Esophagus squamous epithelium (tissue), 5 donors: ENCODE measurements around the gene ITGA6. TPM values are rescaled to one million over a fixed set of nuclear protein-coding genes. Genes with fewer than 3 reads are reported as not detected.
A peak's percentile ranks its signal among the peaks of the same experiment; 100 is the strongest.

Source experiments
- DNase-seq: peaks from one replicate; lab custom pipeline; 2025; lab: John Stamatoyannopoulos, UW
- H3K27ac ChIP-seq, 4 donors: fragments of 200-600 bp; sonication (generic); one replicate each; pipeline ENCODE4 v1.5.1; 2016 to 2019; ENCODE audit warnings: mild to moderate bottlenecking in 1 of 4
- H3K27me3 ChIP-seq, 4 donors: fragments of 200-600 bp; sonication (generic); 1 replicate in 3 of 4; 2 replicates in 1 of 4; pipeline versions ENCODE4 v1.5.1 to v1.6.0; 2017 to 2021; ENCODE audit warnings: antibody characterized with exemption in 1 of 4
- H3K36me3 ChIP-seq, 3 donors: fragments of 200-600 bp; sonication (generic); one replicate each; pipeline ENCODE4 v1.5.1; 2016 to 2019
- H3K4me1 ChIP-seq, 3 donors: fragments of 200-600 bp; sonication (generic); one replicate each; pipeline ENCODE4 v1.5.1; 2017 to 2019
- H3K4me3 ChIP-seq, 4 donors: fragments of 200-600 bp; sonication (generic); 1 replicate in 3 of 4; 2 replicates in 1 of 4; pipeline ENCODE4 v1.5.1; 2016 to 2019; ENCODE audit warnings: mild to moderate bottlenecking in 2 of 4, moderate library complexity in 1 of 4
- H3K9me3 ChIP-seq, 3 donors: fragments of 200-600 bp; sonication (generic); one replicate each; pipeline ENCODE4 v1.5.1; 2016 to 2019
- POLR2A ChIP-seq, 4 donors: fragments of 450-650 bp; IDR thresholded peaks; one replicate each; pipeline ENCODE4 v1.6.1; 2017; ENCODE audit warnings: antibody characterized with exemption in 4 of 4, mild to moderate bottlenecking in 4 of 4, moderate library complexity in 3 of 4
- WGBS, 2 donors: methylation state at CpG; one replicate each; pipeline ENCODE4 v1.1.5; 2018; 5-methylcytosine and 5-hydroxymethylcytosine counted together
- intact Hi-C: fragments of 100-400 bp; cut with DNase I; formaldehyde crosslinking; loops from one replicate; pipeline ENCODE4 v1.15.0; 2022
- total RNA-seq, 4 donors: library from RNA; depleted of rRNA; stranded (reverse); fragments of >200 nt; gene quantifications; one replicate each; pipeline ENCODE4 v1.1.0, GENCODE V29; 2016
- TF ChIP-seq, protein P1 (sequence below), 6 experiments: fragments of 450-650 bp in 4 of 6; fragments of 200-600 bp in 2 of 6; sonication (generic) in 2 of 6; IDR thresholded peaks; one replicate each; pipeline ENCODE4 v1.5.1; 2016 to 2019; ENCODE audit warnings: antibody characterized with exemption in 6 of 6, mild to moderate bottlenecking in 4 of 6, moderate library complexity in 4 of 6
- donor health status: DM: yes; HTN: yes; CAD: no.

Gene ITGA6
- total RNA-seq, 4 donors from 2014 or later = 60.0 to 164 (median 105) TPM

DNA sequence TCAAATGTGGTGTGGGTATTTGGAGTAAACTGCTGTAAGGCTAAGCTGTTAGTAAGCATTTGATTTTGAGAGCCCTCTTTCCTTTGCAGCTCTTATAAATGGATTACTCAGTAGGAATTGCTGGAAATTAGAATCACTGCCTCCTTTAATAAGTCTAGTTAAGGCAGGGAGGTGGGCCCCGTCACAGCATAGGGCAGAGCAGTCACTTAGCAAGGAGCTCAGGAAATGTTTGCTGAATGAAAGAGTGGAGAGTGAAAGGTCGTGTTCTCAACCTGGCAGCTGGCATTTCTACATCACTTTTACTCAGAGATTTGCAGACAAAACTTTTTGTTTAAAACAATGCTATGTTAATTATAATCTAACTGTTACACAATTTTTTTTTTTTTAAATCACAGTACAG lies 25.5 kb downstream of the ITGA6 start:
- no peak overlapping the region for H3K27ac ChIP-seq
- TF ChIP-seq, protein P1, sequence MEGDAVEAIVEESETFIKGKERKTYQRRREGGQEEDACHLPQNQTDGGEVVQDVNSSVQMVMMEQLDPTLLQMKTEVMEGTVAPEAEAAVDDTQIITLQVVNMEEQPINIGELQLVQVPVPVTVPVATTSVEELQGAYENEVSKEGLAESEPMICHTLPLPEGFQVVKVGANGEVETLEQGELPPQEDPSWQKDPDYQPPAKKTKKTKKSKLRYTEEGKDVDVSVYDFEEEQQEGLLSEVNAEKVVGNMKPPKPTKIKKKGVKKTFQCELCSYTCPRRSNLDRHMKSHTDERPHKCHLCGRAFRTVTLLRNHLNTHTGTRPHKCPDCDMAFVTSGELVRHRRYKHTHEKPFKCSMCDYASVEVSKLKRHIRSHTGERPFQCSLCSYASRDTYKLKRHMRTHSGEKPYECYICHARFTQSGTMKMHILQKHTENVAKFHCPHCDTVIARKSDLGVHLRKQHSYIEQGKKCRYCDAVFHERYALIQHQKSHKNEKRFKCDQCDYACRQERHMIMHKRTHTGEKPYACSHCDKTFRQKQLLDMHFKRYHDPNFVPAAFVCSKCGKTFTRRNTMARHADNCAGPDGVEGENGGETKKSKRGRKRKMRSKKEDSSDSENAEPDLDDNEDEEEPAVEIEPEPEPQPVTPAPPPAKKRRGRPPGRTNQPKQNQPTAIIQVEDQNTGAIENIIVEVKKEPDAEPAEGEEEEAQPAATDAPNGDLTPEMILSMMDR (IDR thresholded peaks at IDR 0.05) = no peak
- WGBS, 2 donors = 63 to 71% methylated on average over 2 of the region's 2 CpGs

DNA sequence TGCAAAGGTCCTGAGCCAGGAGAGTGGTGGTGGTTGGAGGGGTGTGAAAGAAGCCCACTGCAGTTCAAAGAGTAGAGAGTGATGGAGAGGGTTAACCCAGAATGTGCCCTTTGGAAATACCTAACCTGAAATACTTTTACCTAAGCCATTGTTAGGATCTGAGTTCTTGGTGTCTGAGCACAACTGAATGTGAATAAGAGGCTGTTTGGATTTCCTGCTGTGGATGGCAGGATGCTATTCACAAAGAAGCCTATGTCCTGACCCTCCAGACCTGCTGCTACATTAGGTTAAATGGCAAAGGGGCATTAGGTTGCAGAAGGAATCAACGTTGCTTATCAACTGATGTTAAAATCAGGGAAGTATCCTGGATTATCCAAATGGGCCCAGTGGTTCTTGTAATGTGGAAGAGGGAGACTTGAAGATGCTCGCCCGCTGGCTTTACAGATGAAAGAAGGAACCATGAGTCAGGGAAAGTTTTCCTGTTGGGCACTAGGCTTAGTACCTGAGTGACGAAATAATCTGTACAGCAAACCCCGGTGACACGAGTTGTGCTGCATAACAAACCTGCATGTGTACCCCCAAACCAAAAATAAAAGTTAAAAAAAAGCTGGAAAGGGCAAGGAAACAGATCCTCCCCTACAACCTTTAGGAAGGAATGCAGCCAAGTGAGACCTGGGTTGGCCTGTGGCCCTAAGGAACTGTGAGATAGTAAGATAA lies 27.2 kb downstream of the ITGA6 start:
- intact Hi-C loops = no loop called here
- peak overlapping the region in 1 of 4 donors; percentile 29 for H3K27ac ChIP-seq
- H3K4me1 ChIP-seq = peaks cover 0 to 62% (median 3%) of the 10 kb centered on the region in 3 donors
- H3K36me3 ChIP-seq = no peaks in the 10 kb centered on the region
- no peak overlapping the region for H3K4me3 ChIP-seq
- H3K27me3 ChIP-seq = peaks cover 0 to 8% (median 0%) of the 10 kb centered on the region in 4 donors
- no peak for TF ChIP-seq POLR2A (IDR thresholded peaks at IDR 0.05)
- TF ChIP-seq, protein P1 (IDR thresholded peaks at IDR 0.05) = no peak
- 37 to 45% methylated on average over 6 of the region's 6 CpGs for WGBS, 2 donors
- H3K9me3 ChIP-seq = no peaks in the 10 kb centered on the region
- DNase-seq = no peak

More for the DNA sequence above, 25.5 kb downstream of the ITGA6 start:
- Histone ChIP-seq H3K4me1 (peaks cover 3 to 62% (median 14%) of the 10 kb centered on the region in 3 donors), H3K36me3 (no peaks in the 10 kb centered on the region), H3K4me3 (no peak overlapping the region), H3K27me3 (peaks cover 0 to 1% (median 0%) of the 10 kb centered on the region in 4 donors), H3K9me3 (no peaks in the 10 kb centered on the region)
- no peak for DNase-seq
- intact Hi-C loops = no loop called here

DNA sequence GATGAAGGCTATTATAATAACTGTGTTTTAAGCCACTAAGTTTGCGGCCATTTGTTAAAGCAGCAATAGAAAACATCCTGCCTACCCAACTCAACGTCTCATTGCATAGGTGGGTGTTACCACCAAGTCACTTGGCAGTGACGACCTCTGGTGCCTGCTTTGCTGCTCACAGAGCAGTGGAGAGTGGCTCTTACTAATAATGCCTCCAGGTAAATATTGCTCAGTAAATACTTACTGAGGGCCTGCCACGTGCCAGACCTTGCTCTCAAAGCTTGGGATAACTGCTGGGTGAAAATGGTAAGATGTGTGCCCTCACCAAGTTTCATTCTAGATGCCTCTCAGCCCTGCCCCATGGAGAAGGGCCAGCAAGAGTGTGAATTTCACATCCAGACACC lies 27.7 kb downstream of the ITGA6 start:
- intact Hi-C loops = no loop called here
- Histone ChIP-seq H3K4me1 (peaks cover 0 to 62% (median 7%) of the 10 kb centered on the region in 3 donors), H3K36me3 (no peaks in the 10 kb centered on the region), H3K9me3 (no peaks in the 10 kb centered on the region), H3K27me3 (peaks cover 0 to 8% (median 0%) of the 10 kb centered on the region in 4 donors), H3K27ac (peak overlapping the region in 1 of 4 donors; percentile 29), H3K4me3 (no peak overlapping the region)
- no peak for TF ChIP-seq POLR2A (IDR thresholded peaks at IDR 0.05)
- TF ChIP-seq, protein P1 (IDR thresholded peaks at IDR 0.05) = no peak
- 21 to 27% methylated on average over 3 to 4 of the region's 4 CpGs for WGBS, 2 donors
- DNase-seq = no peak

DNA sequence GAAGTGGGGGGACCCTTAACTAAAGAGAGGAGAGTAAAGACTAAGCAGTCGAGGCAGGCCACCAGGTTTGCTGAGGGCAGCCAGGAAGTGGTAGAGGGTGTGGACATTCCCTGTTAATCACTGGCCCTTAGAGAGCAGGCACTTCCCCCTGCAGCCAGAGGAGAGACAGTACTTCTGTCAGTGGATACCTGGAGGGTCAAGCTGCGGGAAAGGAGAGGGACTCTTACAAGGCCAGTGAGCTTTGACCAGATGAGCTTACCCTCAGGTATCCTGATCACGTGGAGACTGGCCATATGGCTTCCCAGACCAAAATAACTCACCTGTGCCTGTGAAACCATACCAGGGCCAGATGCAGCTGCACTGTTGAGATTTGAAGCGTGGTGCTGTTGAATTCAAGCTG lies 28.6 kb downstream of the ITGA6 start:
- H3K4me1 ChIP-seq = peaks cover 6 to 66% (median 7%) of the 10 kb centered on the region in 3 donors
- DNase-seq = no peak
- WGBS, 2 donors = 44 to 70% methylated on average over 3 of the region's 4 CpGs
- H3K4me3 ChIP-seq = no peak overlapping the region
- H3K27ac ChIP-seq = no peak overlapping the region
- intact Hi-C loops = no loop called here
- TF ChIP-seq POLR2A (IDR thresholded peaks at IDR 0.05) = no peak
- TF ChIP-seq, protein P1 (IDR thresholded peaks at IDR 0.05) = peak in 1 of 6 experiments; percentile 12
- H3K9me3 ChIP-seq = no peaks in the 10 kb centered on the region
- peaks cover 0 to 8% (median 0%) of the 10 kb centered on the region in 4 donors for H3K27me3 ChIP-seq
- no peaks in the 10 kb centered on the region for H3K36me3 ChIP-seq

DNA sequence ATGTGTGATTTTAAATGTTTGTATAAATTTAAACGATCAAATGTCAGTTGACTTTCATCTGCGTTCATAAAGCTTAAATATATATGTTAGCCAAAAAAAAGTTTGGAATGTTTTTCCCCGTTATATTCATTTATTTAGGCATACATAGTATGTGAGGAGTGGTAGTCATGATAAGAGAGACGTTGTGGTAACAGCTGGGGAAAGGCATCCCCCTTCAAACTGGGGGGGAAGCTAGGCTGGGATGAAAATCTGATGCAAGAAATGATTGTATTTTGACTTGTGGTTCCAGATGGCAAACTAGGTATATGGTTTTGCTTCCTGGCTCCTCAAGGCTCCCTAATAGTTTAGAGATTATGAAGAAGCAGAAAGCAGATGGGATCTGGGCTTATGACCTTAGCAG lies 30.1 kb downstream of the ITGA6 start:
- WGBS, 2 donors = 57 to 64% methylated on average over 4 of the region's 4 CpGs
- no peak overlapping the region for H3K4me3 ChIP-seq
- peaks cover 0 to 16% (median 0%) of the 10 kb centered on the region in 4 donors for H3K27me3 ChIP-seq
- TF ChIP-seq POLR2A (IDR thresholded peaks at IDR 0.05) = no peak
- TF ChIP-seq, protein P1 (IDR thresholded peaks at IDR 0.05) = no peak
- H3K36me3 ChIP-seq = no peaks in the 10 kb centered on the region
- no peak for DNase-seq
- intact Hi-C loops = no loop called here
- H3K4me1 ChIP-seq = peaks cover 18 to 71% (median 20%) of the 10 kb centered on the region in 3 donors
- no peaks in the 10 kb centered on the region for H3K9me3 ChIP-seq
- no peak overlapping the region for H3K27ac ChIP-seq
